Measurements from ENCODE around the gene TRIM59.
A peak's percentile ranks its signal among the peaks of the same experiment; 100 is the strongest.

The TRIM59 gene

GRCh38 chr3:160481856-160482255 is 32.3 kb upstream of the TRIM59 start:
- no peak overlapping the region for H3K23ac ChIP-seq (ENCODE audit: low read length)
- H3K4me3 ChIP-seq (ENCODE audit: low read length), result no peak overlapping the region
- WGBS (ENCODE audit: extremely low coverage, insufficient coverage, low lambda C conversion rate), result no CpG with 5 or more reads among the region's 6 CpGs
- H2AK5ac ChIP-seq (ENCODE audit: low read length), result no peak overlapping the region
- H4K8ac ChIP-seq (ENCODE audit: low read depth, low read length), result no peak overlapping the region
- DNase-seq, result no peak
- H3K27me3 ChIP-seq (ENCODE audit: insufficient read depth, low read length, poor library complexity), result no peaks in the 10 kb centered on the region
- no peak overlapping the region for H3K4ac ChIP-seq (ENCODE audit: low read depth, low read length)
- H3K9ac ChIP-seq (ENCODE audit: low read length), result no peak overlapping the region
- no peak overlapping the region for H2BK120ac ChIP-seq (ENCODE audit: low read depth, low read length)
- no peak overlapping the region for H3K27ac ChIP-seq (ENCODE audit: low read depth, low read length)
- no peaks in the 10 kb centered on the region for H3K79me1 ChIP-seq (ENCODE audit: low read length)
- H3K4me2 ChIP-seq (ENCODE audit: low read length), result no peak overlapping the region
- no peaks in the 10 kb centered on the region for H3K4me1 ChIP-seq (ENCODE audit: control insufficient read depth, low read depth, low read length)
- H3K79me2 ChIP-seq (ENCODE audit: control insufficient read depth, insufficient read depth, low read length), result no peaks in the 10 kb centered on the region
- no peak overlapping the region for H4K5ac ChIP-seq (ENCODE audit: low read length)
- no peak overlapping the region for H2BK5ac ChIP-seq (ENCODE audit: low read length)
- H3K36me3 ChIP-seq (ENCODE audit: control insufficient read depth, insufficient read depth, low read length), result no peaks in the 10 kb centered on the region
- no peak overlapping the region for H3K18ac ChIP-seq (ENCODE audit: low read length)
- no peak overlapping the region for H2BK15ac ChIP-seq (replicated peaks; ENCODE audit: low read depth)
- no peak overlapping the region for H3K56ac ChIP-seq (ENCODE audit: low read length)

- Histone ChIP-seq H3K4me1 (ENCODE audit: control insufficient read depth, low read depth, low read length) (no peaks in the 10 kb centered on the region), H3K23ac (ENCODE audit: low read length) (no peak overlapping the region), H3K4me3 (ENCODE audit: low read length) (no peak overlapping the region), H3K56ac (ENCODE audit: low read length) (no peak overlapping the region), H3K18ac (ENCODE audit: low read length) (no peak overlapping the region), H3K4ac (ENCODE audit: low read depth, low read length) (no peak overlapping the region), H3K36me3 (ENCODE audit: control insufficient read depth, insufficient read depth, low read length) (no peaks in the 10 kb centered on the region), H3K27ac (ENCODE audit: low read depth, low read length) (no peak overlapping the region), H3K27me3 (ENCODE audit: insufficient read depth, low read length, poor library complexity) (no peaks in the 10 kb centered on the region), H3K79me2 (ENCODE audit: control insufficient read depth, insufficient read depth, low read length) (no peaks in the 10 kb centered on the region), H3K9ac (ENCODE audit: low read length) (no peak overlapping the region), H2BK5ac (ENCODE audit: low read length) (no peak overlapping the region), H2BK120ac (ENCODE audit: low read depth, low read length) (no peak overlapping the region), H2AK5ac (ENCODE audit: low read length) (no peak overlapping the region), H3K4me2 (ENCODE audit: low read length) (no peak overlapping the region), H4K5ac (ENCODE audit: low read length) (no peak overlapping the region), H2BK15ac (replicated peaks; ENCODE audit: low read depth) (no peak overlapping the region), H3K79me1 (ENCODE audit: low read length) (no peaks in the 10 kb centered on the region), H4K8ac (ENCODE audit: low read depth, low read length) (no peak overlapping the region)
- WGBS (ENCODE audit: extremely low coverage, insufficient coverage, low lambda C conversion rate), result no CpG with 5 or more reads among the region's 5 CpGs
- DNase-seq, result peak; percentile 31
These were observed 31.3 kb upstream of the TRIM59 start for GRCh38 chr3:160480931-160481330.

- no peaks in the 10 kb centered on the region for H3K79me1 ChIP-seq (ENCODE audit: low read length)
- H2BK15ac ChIP-seq (replicated peaks; ENCODE audit: low read depth), result no peak overlapping the region
- H3K4me2 ChIP-seq (ENCODE audit: low read length), result no peak overlapping the region
- no peak overlapping the region for H3K27ac ChIP-seq (ENCODE audit: low read depth, low read length)
- no peak overlapping the region for H2BK5ac ChIP-seq (ENCODE audit: low read length)
- no peaks in the 10 kb centered on the region for H3K4me1 ChIP-seq (ENCODE audit: control insufficient read depth, low read depth, low read length)
- no peaks in the 10 kb centered on the region for H3K36me3 ChIP-seq (ENCODE audit: control insufficient read depth, insufficient read depth, low read length)
- no peak overlapping the region for H3K9ac ChIP-seq (ENCODE audit: low read length)
- H3K4me3 ChIP-seq (ENCODE audit: low read length), result no peak overlapping the region
- WGBS (ENCODE audit: extremely low coverage, insufficient coverage, low lambda C conversion rate), result no CpG with 5 or more reads among the region's 10 CpGs
- H3K56ac ChIP-seq (ENCODE audit: low read length), result no peak overlapping the region
- H3K18ac ChIP-seq (ENCODE audit: low read length), result no peak overlapping the region
- no peak overlapping the region for H4K8ac ChIP-seq (ENCODE audit: low read depth, low read length)
- H4K5ac ChIP-seq (ENCODE audit: low read length), result no peak overlapping the region
- H2AK5ac ChIP-seq (ENCODE audit: low read length), result no peak overlapping the region
- no peak overlapping the region for H3K23ac ChIP-seq (ENCODE audit: low read length)
- H3K27me3 ChIP-seq (ENCODE audit: insufficient read depth, low read length, poor library complexity), result no peaks in the 10 kb centered on the region
- H2BK120ac ChIP-seq (ENCODE audit: low read depth, low read length), result no peak overlapping the region
- H3K79me2 ChIP-seq (ENCODE audit: control insufficient read depth, insufficient read depth, low read length), result no peaks in the 10 kb centered on the region
- H3K4ac ChIP-seq (ENCODE audit: low read depth, low read length), result no peak overlapping the region
- no peak for DNase-seq
These were observed 29.8 kb upstream of the TRIM59 start for GRCh38 chr3:160479376-160479775.

- Histone ChIP-seq H3K56ac (ENCODE audit: low read length) (no peak overlapping the region), H3K27ac (ENCODE audit: low read depth, low read length) (no peak overlapping the region), H3K79me2 (ENCODE audit: control insufficient read depth, insufficient read depth, low read length) (no peaks in the 10 kb centered on the region), H4K8ac (ENCODE audit: low read depth, low read length) (no peak overlapping the region), H3K79me1 (ENCODE audit: low read length) (no peaks in the 10 kb centered on the region), H2BK5ac (ENCODE audit: low read length) (no peak overlapping the region), H3K4me1 (ENCODE audit: control insufficient read depth, low read depth, low read length) (no peaks in the 10 kb centered on the region), H2BK120ac (ENCODE audit: low read depth, low read length) (no peak overlapping the region), H3K18ac (ENCODE audit: low read length) (no peak overlapping the region), H3K4me3 (ENCODE audit: low read length) (no peak overlapping the region), H3K4me2 (ENCODE audit: low read length) (no peak overlapping the region), H2BK15ac (replicated peaks; ENCODE audit: low read depth) (no peak overlapping the region), H3K4ac (ENCODE audit: low read depth, low read length) (no peak overlapping the region), H3K36me3 (ENCODE audit: control insufficient read depth, insufficient read depth, low read length) (no peaks in the 10 kb centered on the region), H3K9ac (ENCODE audit: low read length) (no peak overlapping the region), H3K27me3 (ENCODE audit: insufficient read depth, low read length, poor library complexity) (no peaks in the 10 kb centered on the region), H4K5ac (ENCODE audit: low read length) (no peak overlapping the region), H3K23ac (ENCODE audit: low read length) (no peak overlapping the region), H2AK5ac (ENCODE audit: low read length) (no peak overlapping the region)
- no CpG with 5 or more reads among the region's 5 CpGs for WGBS (ENCODE audit: extremely low coverage, insufficient coverage, low lambda C conversion rate)
- DNase-seq, result no peak
These were observed 28.8 kb upstream of the TRIM59 start for GRCh38 chr3:160478338-160478737.

GRCh38 chr3:160477750-160478149 is 28.2 kb upstream of the TRIM59 start:
- no peak overlapping the region for H3K4me2 ChIP-seq (ENCODE audit: low read length)

GRCh38 chr3:160475884-160476283 is 26.3 kb upstream of the TRIM59 start:
- H3K36me3 ChIP-seq (ENCODE audit: control insufficient read depth, insufficient read depth, low read length), result no peaks in the 10 kb centered on the region
- no peak overlapping the region for H3K4me3 ChIP-seq (ENCODE audit: low read length)
- H3K27ac ChIP-seq (ENCODE audit: low read depth, low read length), result no peak overlapping the region
- WGBS (ENCODE audit: extremely low coverage, insufficient coverage, low lambda C conversion rate), result no CpG with 5 or more reads among the region's 2 CpGs
- no peak overlapping the region for H2AK5ac ChIP-seq (ENCODE audit: low read length)
- H4K8ac ChIP-seq (ENCODE audit: low read depth, low read length), result no peak overlapping the region
- no peaks in the 10 kb centered on the region for H3K79me1 ChIP-seq (ENCODE audit: low read length)
- no peak overlapping the region for H2BK120ac ChIP-seq (ENCODE audit: low read depth, low read length)
- H3K56ac ChIP-seq (ENCODE audit: low read length), result no peak overlapping the region
- no peak for DNase-seq
- no peaks in the 10 kb centered on the region for H3K79me2 ChIP-seq (ENCODE audit: control insufficient read depth, insufficient read depth, low read length)
- no peak overlapping the region for H3K9ac ChIP-seq (ENCODE audit: low read length)
- H4K5ac ChIP-seq (ENCODE audit: low read length), result no peak overlapping the region
- no peak overlapping the region for H3K18ac ChIP-seq (ENCODE audit: low read length)
- no peak overlapping the region for H2BK15ac ChIP-seq (replicated peaks; ENCODE audit: low read depth)
- H3K4me2 ChIP-seq (ENCODE audit: low read length), result no peak overlapping the region
- no peak overlapping the region for H3K4ac ChIP-seq (ENCODE audit: low read depth, low read length)
- no peaks in the 10 kb centered on the region for H3K4me1 ChIP-seq (ENCODE audit: control insufficient read depth, low read depth, low read length)
- H3K27me3 ChIP-seq (ENCODE audit: insufficient read depth, low read length, poor library complexity), result no peaks in the 10 kb centered on the region
- H2BK5ac ChIP-seq (ENCODE audit: low read length), result no peak overlapping the region
- no peak overlapping the region for H3K23ac ChIP-seq (ENCODE audit: low read length)

More at GRCh38 chr3:160477750-160478149, 28.2 kb upstream of the TRIM59 start:
- H3K79me1 ChIP-seq (ENCODE audit: low read length), result no peaks in the 10 kb centered on the region
- H2BK120ac ChIP-seq (ENCODE audit: low read depth, low read length), result no peak overlapping the region
- H2AK5ac ChIP-seq (ENCODE audit: low read length), result no peak overlapping the region
- peak; percentile 47 for DNase-seq
- H4K8ac ChIP-seq (ENCODE audit: low read depth, low read length), result no peak overlapping the region
- no peaks in the 10 kb centered on the region for H3K79me2 ChIP-seq (ENCODE audit: control insufficient read depth, insufficient read depth, low read length)
- H3K27ac ChIP-seq (ENCODE audit: low read depth, low read length), result no peak overlapping the region
- H4K5ac ChIP-seq (ENCODE audit: low read length), result no peak overlapping the region
- H3K18ac ChIP-seq (ENCODE audit: low read length), result no peak overlapping the region
- H3K23ac ChIP-seq (ENCODE audit: low read length), result no peak overlapping the region
- H3K4me3 ChIP-seq (ENCODE audit: low read length), result no peak overlapping the region
- H2BK15ac ChIP-seq (replicated peaks; ENCODE audit: low read depth), result no peak overlapping the region
- no CpG with 5 or more reads among the region's 5 CpGs for WGBS (ENCODE audit: extremely low coverage, insufficient coverage, low lambda C conversion rate)
- no peak overlapping the region for H3K9ac ChIP-seq (ENCODE audit: low read length)
- H3K27me3 ChIP-seq (ENCODE audit: insufficient read depth, low read length, poor library complexity), result no peaks in the 10 kb centered on the region
- H3K36me3 ChIP-seq (ENCODE audit: control insufficient read depth, insufficient read depth, low read length), result no peaks in the 10 kb centered on the region
- no peak overlapping the region for H3K56ac ChIP-seq (ENCODE audit: low read length)
- no peak overlapping the region for H3K4ac ChIP-seq (ENCODE audit: low read depth, low read length)
- H2BK5ac ChIP-seq (ENCODE audit: low read length), result no peak overlapping the region
- no peaks in the 10 kb centered on the region for H3K4me1 ChIP-seq (ENCODE audit: control insufficient read depth, low read depth, low read length)
